Type B pancreatic cell (in vitro differentiated cells): ENCODE data around the gene GSG1. TPM values are rescaled to one million over a fixed set of nuclear protein-coding genes. Genes with fewer than 3 reads are reported as not detected.

Experiments used
- DNase-seq: peaks from one replicate; pipeline ENCODE4 v3.0.0; 2021; ENCODE audit warnings: mixed read lengths; ENCODE audit not compliant: unreplicated experiment; ENCODE audit errors: extremely low spot score
- H3K27ac Mint-ChIP-seq: 2 replicates; pipeline ENCODE4 v1.8.0; 2021; ENCODE audit warnings: mild to moderate bottlenecking, mixed read lengths
- H3K27me3 Mint-ChIP-seq: 2 replicates; pipeline ENCODE4 v1.8.0; 2021; ENCODE audit warnings: mixed read lengths
- H3K36me3 Mint-ChIP-seq: 2 replicates; pipeline ENCODE4 v1.8.0; 2021; ENCODE audit warnings: mixed read lengths
- H3K4me1 Mint-ChIP-seq: one replicate; pipeline ENCODE4 v1.8.0; 2021; ENCODE audit warnings: mixed read lengths; ENCODE audit not compliant: unreplicated experiment
- H3K4me3 Mint-ChIP-seq: 2 replicates; pipeline ENCODE4 v1.8.0; 2021; ENCODE audit warnings: mild to moderate bottlenecking, mixed read lengths
- H3K9me3 Mint-ChIP-seq: 2 replicates; pipeline ENCODE4 v1.8.0; 2021; ENCODE audit warnings: mixed read lengths
- total RNA-seq: library from RNA; stranded (reverse); gene quantifications from 2 replicates; pipeline ENCODE4 v1.2.1, GENCODE V29; 2021; ENCODE audit warnings: low replicate concordance
- TF ChIP-seq, protein P1 (sequence below): fragments of 200-600 bp; sonication (generic); conservative IDR thresholded peaks from 2 replicates; pipeline ENCODE4 v1.5.0; 2021; ENCODE audit warnings: antibody characterized with exemption, mild to moderate bottlenecking

The GSG1 gene
- total RNA-seq, 1 donor from 2014 or later: 0.36 TPM

DNA sequence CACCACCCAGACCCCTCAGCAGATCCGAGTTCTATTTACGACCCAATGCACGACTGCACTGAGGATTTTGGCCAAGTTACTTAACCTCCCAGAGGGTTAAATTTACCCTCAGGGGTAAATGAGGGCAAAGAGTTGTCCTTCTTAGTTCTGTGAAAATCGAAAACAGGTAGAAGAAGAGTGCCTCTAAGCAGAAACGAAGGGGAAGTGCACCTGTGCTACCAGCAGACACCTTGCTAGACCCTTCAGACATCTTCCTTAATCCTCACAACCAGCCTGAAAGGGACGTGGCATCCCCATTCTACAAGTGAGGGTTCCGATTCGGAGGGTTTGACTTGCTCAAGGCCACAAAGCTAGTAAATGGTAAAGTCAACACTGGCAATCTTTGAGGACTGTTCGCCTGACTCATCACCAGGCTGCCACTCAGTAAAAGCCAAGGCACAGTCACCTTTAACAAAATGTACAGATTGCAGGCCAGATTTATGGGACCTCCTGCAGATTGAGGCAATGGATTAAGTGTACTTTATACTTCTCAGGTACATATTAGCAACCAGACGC lies 1.6 kb downstream of the GSG1 start:
- no peaks in the 10 kb centered on the region for H3K9me3 Mint-ChIP-seq
- H3K4me1 Mint-ChIP-seq: peaks cover 45% of the 10 kb centered on the region
- no peaks in the 10 kb centered on the region for H3K27me3 Mint-ChIP-seq
- TF ChIP-seq, protein P1, sequence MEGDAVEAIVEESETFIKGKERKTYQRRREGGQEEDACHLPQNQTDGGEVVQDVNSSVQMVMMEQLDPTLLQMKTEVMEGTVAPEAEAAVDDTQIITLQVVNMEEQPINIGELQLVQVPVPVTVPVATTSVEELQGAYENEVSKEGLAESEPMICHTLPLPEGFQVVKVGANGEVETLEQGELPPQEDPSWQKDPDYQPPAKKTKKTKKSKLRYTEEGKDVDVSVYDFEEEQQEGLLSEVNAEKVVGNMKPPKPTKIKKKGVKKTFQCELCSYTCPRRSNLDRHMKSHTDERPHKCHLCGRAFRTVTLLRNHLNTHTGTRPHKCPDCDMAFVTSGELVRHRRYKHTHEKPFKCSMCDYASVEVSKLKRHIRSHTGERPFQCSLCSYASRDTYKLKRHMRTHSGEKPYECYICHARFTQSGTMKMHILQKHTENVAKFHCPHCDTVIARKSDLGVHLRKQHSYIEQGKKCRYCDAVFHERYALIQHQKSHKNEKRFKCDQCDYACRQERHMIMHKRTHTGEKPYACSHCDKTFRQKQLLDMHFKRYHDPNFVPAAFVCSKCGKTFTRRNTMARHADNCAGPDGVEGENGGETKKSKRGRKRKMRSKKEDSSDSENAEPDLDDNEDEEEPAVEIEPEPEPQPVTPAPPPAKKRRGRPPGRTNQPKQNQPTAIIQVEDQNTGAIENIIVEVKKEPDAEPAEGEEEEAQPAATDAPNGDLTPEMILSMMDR: no peak
- no peaks in the 10 kb centered on the region for H3K36me3 Mint-ChIP-seq
- H3K27ac Mint-ChIP-seq: peak overlapping the region; percentile 96
- peak overlapping the region; percentile 86 for H3K4me3 Mint-ChIP-seq
- DNase-seq: no peak

DNA sequence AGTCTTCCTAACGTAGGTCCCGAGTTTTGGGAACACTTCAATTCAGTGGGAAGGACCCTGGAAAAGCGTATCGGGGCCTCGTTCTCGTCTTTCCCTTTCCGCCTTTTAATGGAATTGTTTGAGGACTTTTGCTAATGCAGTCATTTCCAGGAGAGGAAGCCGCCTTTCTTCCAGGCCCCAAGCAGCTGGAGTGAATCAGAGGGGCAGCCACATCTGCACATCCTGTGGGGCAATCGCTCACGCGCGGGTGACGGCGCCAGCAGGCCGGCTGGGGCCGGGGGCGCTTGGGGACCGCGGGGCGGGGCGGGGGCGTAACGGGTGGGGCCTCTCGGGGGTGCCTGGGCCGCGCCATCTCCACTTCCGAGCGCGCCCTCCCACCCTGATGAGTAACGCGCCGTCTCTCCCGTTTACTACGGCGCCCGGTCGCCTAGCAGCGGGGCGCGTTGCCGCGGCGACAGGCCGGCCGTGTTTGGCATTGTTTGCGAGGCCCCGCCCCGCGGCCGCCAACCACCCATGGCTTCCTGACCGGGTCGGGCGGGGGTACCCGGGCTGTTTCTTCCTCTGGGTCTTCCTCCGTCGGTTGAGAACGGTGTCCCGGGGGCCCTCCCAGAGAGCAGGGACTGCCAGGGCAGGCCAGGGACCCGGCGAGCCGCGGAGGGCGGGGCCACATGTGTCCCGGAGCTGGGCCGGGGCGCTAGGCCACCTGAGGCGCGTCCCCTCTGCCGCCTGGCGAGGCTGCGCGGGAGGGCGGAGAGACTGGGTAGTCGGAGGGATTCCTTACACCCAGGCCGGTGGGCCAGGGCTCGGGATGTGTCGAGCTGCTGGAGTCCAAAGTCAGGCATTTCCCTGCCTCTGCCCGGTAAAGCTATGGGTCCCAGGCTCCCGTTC lies 2.3 kb downstream of the GSG1 start:
- DNase-seq: peak; percentile 93
- TF ChIP-seq, protein P1: peak; percentile 24
- H3K27ac Mint-ChIP-seq: peak overlapping the region; percentile 96
- H3K4me1 Mint-ChIP-seq: peaks cover 45% of the 10 kb centered on the region
- H3K9me3 Mint-ChIP-seq: no peaks in the 10 kb centered on the region
- H3K36me3 Mint-ChIP-seq: no peaks in the 10 kb centered on the region
- H3K4me3 Mint-ChIP-seq: peak overlapping the region; percentile 86
- no peaks in the 10 kb centered on the region for H3K27me3 Mint-ChIP-seq

DNA sequence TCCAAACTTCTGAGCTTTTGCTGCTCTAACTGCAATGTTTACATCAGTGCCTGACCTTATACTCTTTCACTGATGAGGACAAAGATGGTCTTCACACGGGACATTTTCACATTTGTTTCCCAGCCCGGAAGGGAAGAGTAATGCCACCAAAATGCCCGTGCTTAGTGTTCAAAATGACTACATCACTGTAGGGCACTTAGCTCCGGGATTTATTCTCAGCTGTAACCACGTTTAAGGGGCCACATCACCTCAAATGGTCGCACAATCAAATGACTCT lies 2.9 kb downstream of the GSG1 start:
- Mint-ChIP-seq H3K27ac (peak overlapping the region; percentile 96), H3K4me3 (peak overlapping the region; percentile 86), H3K27me3 (no peaks in the 10 kb centered on the region), H3K36me3 (no peaks in the 10 kb centered on the region), H3K4me1 (peaks cover 45% of the 10 kb centered on the region), H3K9me3 (no peaks in the 10 kb centered on the region)
- DNase-seq: no peak
- TF ChIP-seq, protein P1: no peak

DNA sequence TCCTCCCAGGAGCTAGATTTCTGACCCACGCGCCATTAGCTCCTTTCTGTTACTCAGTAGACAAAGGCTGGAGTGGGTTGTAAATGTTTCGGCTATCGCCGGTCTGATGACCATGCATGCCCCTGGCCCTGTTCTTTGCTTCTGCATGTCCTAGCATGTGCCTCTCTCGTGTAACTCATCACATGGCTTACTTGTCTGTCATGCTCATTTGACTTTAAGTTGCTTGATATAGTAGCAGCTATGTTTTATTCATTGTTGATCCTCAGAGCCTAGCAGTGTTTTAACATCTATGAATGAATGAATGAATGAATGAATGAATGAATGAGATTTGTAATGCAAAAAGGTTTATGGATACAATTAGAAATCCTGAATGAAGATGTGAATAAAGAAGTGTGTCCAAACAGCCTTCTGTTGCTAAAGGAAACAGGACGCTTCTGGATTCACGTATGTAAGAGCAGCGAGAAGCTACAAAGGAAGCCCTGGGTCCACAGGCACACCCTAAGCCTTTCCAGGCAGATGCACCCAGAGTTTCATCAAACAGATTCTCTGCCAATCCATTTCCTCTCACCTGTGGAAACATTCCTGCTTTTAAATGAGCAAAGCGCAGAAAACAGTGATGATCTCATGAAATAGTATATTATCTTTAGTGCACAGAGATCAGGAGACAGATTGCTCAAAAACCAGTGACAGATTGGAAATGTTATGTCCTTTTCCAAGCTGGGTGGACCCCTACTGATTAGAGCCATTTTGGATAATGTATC lies 3.4 kb downstream of the GSG1 start:
- Mint-ChIP-seq H3K27ac (peak overlapping the region; percentile 96), H3K4me1 (peaks cover 45% of the 10 kb centered on the region), H3K4me3 (peak overlapping the region; percentile 86), H3K36me3 (no peaks in the 10 kb centered on the region), H3K9me3 (no peaks in the 10 kb centered on the region), H3K27me3 (no peaks in the 10 kb centered on the region)
- no peak for DNase-seq
- TF ChIP-seq, protein P1: no peak

DNA sequence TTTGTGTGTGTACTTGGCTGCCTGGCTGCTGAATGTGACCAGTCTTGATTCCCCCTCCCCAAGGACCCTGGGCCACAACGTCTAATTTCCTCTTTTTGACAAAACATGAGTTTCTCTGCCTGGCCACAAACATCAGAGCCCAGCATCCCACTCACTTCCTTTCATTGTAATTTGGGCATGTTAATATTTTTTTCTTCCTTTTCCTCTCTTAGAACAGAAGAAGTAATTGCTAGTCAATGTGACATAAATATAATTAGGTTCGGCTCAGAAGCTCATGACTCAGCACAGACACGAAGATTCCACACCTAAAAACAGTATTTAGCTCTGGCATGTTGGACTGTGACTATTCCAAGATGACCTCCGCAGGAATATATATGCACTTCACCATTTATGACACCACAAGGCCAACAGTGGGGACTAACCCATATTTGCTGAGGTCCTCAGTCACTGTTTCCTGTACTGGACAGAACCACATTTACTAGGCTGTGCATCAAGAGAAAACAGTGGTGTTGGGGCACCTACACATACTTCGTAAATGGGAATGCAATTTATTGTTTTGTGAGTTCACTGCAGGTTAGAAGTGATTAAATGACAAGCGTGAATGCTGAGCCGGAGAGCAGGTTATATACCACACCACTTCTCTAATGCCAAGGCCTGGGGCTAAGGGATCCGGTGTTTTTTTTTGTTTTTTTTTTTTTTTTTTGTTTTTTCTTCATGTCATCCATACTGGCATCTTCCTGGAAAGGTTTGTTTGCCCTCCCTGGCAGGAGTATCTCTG lies 4.2 kb downstream of the GSG1 start:
- TF ChIP-seq, protein P1: no peak
- H3K36me3 Mint-ChIP-seq: peaks cover 3% of the 10 kb centered on the region
- peak overlapping the region; percentile 96 for H3K27ac Mint-ChIP-seq
- H3K27me3 Mint-ChIP-seq: no peaks in the 10 kb centered on the region
- DNase-seq: no peak
- H3K4me1 Mint-ChIP-seq: peaks cover 45% of the 10 kb centered on the region
- peak overlapping the region; percentile 86 for H3K4me3 Mint-ChIP-seq
- H3K9me3 Mint-ChIP-seq: no peaks in the 10 kb centered on the region
